ENCODE data around the gene TXNDC15.

Gene TXNDC15

GRCh38 chr5:134920848-134921575 lies 46.8 kb downstream of the TXNDC15 start:
- DNase-seq, result no peak

GRCh38 chr5:134932508-134932907 lies 58.3 kb downstream of the TXNDC15 start:
- no peak for DNase-seq

GRCh38 chr5:134934202-134934601 lies 60.0 kb downstream of the TXNDC15 start:
- no peak for DNase-seq

GRCh38 chr5:134935711-134936602 lies 61.8 kb downstream of the TXNDC15 start:
- no peak for DNase-seq

- no peak for DNase-seq
These were observed 63.4 kb downstream of the TXNDC15 start for GRCh38 chr5:134937526-134937925.

GRCh38 chr5:134938030-134938429 lies 63.9 kb downstream of the TXNDC15 start:
- no peak for DNase-seq

GRCh38 chr5:134939500-134939899 lies 65.3 kb downstream of the TXNDC15 start:
- no peak for DNase-seq

- no peak for DNase-seq
These were observed 69.4 kb downstream of the TXNDC15 start for GRCh38 chr5:134943547-134943946.

- no peak for DNase-seq
These were observed 70.5 kb downstream of the TXNDC15 start for GRCh38 chr5:134944630-134945029.

- DNase-seq, result no peak
These were observed 70.9 kb downstream of the TXNDC15 start for GRCh38 chr5:134945041-134945440.

- DNase-seq, result no peak
These were observed 74.7 kb downstream of the TXNDC15 start for GRCh38 chr5:134948911-134949310.

GRCh38 chr5:134949316-134949715 lies 75.1 kb downstream of the TXNDC15 start:
- DNase-seq, result no peak
